Activated CD4-positive, alpha-beta T cell treated with anti-CD3 and anti-CD28 coated beads for 24 hours (primary cell): Measurements from ENCODE around the gene LRRC8E.
"Not testable (repeated sequence)": the region's sequence is repeated elsewhere in the genome, so short reads cannot be mapped to it uniquely, and the experiment has no call there.

ENCODE experiments used
- DNase-seq, 2 donors: peaks; one replicate each; pipeline ENCODE4 v3.0.0-alpha.2; 2020; ENCODE audit warnings: low read depth in 2 of 2

Gene LRRC8E

GRCh38 chr19:7920519-7921301 lies 32.4 kb downstream of the LRRC8E start:
- DNase-seq, result peak; percentile 100

- no peak for DNase-seq
These were observed 33.1 kb downstream of the LRRC8E start for GRCh38 chr19:7921302-7921966.

GRCh38 chr19:7921967-7922835 lies 33.9 kb downstream of the LRRC8E start:
- DNase-seq, result no peak

- no peak for DNase-seq
These were observed 34.5 kb downstream of the LRRC8E start for GRCh38 chr19:7922836-7923195.

- no peak for DNase-seq
These were observed 35.2 kb downstream of the LRRC8E start for GRCh38 chr19:7923295-7924191.

GRCh38 chr19:7924241-7924640 lies 35.9 kb downstream of the LRRC8E start:
- no peak for DNase-seq

- no peak for DNase-seq
These were observed 36.4 kb downstream of the LRRC8E start for GRCh38 chr19:7924651-7925170.

GRCh38 chr19:7925171-7925851 lies 37.0 kb downstream of the LRRC8E start:
- peak; percentile 60 to 74 for DNase-seq

GRCh38 chr19:7926021-7926726 lies 37.9 kb downstream of the LRRC8E start, which contains the start of gene CTXN1:
TSS of gene CTXN1 (minus strand) at chr19:7926135. CDS start at chr19:7925538, 597 bp downstream.
- DNase-seq, result peak; percentile 73 to 75

GRCh38 chr19:7926727-7927604 lies 38.7 kb downstream of the LRRC8E start:
- DNase-seq, result no peak

GRCh38 chr19:7927605-7928333 lies 39.5 kb downstream of the LRRC8E start:
- DNase-seq, result no peak

- DNase-seq, result no peak
These were observed 40.0 kb downstream of the LRRC8E start for GRCh38 chr19:7928334-7928706.

- peak in 1 of 2 donors; percentile 35 for DNase-seq
These were observed 40.7 kb downstream of the LRRC8E start for GRCh38 chr19:7928741-7929701.

- DNase-seq, result not testable (repeated sequence)
These were observed 41.7 kb downstream of the LRRC8E start for GRCh38 chr19:7930030-7930429.

GRCh38 chr19:7930765-7931164 lies 42.5 kb downstream of the LRRC8E start:
- no peak for DNase-seq

GRCh38 chr19:7931221-7932061 lies 43.1 kb downstream of the LRRC8E start:
- DNase-seq, result no peak
